WTC11 (cell line): ENCODE results near the gene USB1. TPM values are rescaled to one million over a fixed set of nuclear protein-coding genes. Genes with fewer than 3 reads are reported as not detected.

Experiments used
- ATAC-seq: fragments of 200-7000 bp; cut with Tn5 transposase; 2 replicates; pipeline ENCODE4 v1.10.0; 2021; ENCODE audit warnings: mild to moderate bottlenecking, moderate library complexity
- CTCF ChIA-PET: fragments of 300-600 bp; sonication (Branson Sonifier 250); formaldehyde crosslinking; loops from one replicate; lab custom pipeline; 2021; ENCODE audit warnings: antibody characterized with exemption; lab: Charles Lee
- POLR2A ChIA-PET: fragments of 350-600 bp; sonication (Branson Sonifier 250); formaldehyde crosslinking; loops from one replicate; lab custom pipeline; 2021; ENCODE audit warnings: antibody characterized with exemption; lab: Charles Lee
- DNase-seq: peaks from one replicate; pipeline ENCODE4 v3.0.0; 2021; ENCODE audit warnings: low spot score
- H3K27ac Mint-ChIP-seq: 2 replicates; pipeline ENCODE4 v1.8.0; 2021; ENCODE audit warnings: mixed read lengths
- H3K27me3 Mint-ChIP-seq: 2 replicates; pipeline ENCODE4 v1.8.0; 2021; ENCODE audit warnings: low read depth, mild to moderate bottlenecking, moderate library complexity, mixed read lengths
- H3K36me3 Mint-ChIP-seq: 2 replicates; pipeline ENCODE4 v1.8.0; 2021; ENCODE audit warnings: mixed read lengths
- H3K4me1 Mint-ChIP-seq: 2 replicates; pipeline ENCODE4 v1.8.0; 2022; ENCODE audit warnings: mixed read lengths
- H3K4me3 Mint-ChIP-seq: 2 replicates; pipeline ENCODE4 v1.8.0; 2021; ENCODE audit warnings: mild to moderate bottlenecking, moderate library complexity, mixed read lengths
- H3K9me3 Mint-ChIP-seq: 2 replicates; pipeline ENCODE4 v1.8.0; 2021; ENCODE audit warnings: mixed read lengths
- ATF6 ChIP-seq: sonication (generic); formaldehyde crosslinking; IDR thresholded peaks from 2 replicates; pipeline ENCODE4 v1.8.1; 2023; ENCODE audit warnings: mild to moderate bottlenecking, missing genetic modification reagents
- ELF4 ChIP-seq: sonication (generic); formaldehyde crosslinking; IDR thresholded peaks from 2 replicates; pipeline ENCODE4 v1.8.1; 2022; ENCODE audit warnings: low read depth, mild to moderate bottlenecking, moderate library complexity, missing genetic modification reagents
- EMX1 ChIP-seq: fragments of 250-450 bp; sonication (Bioruptor Pico); IDR thresholded peaks from 2 replicates; pipeline ENCODE4 v1.8.0; 2021; ENCODE audit warnings: mild to moderate bottlenecking
- GRHL2 ChIP-seq: fragments of 250-450 bp; sonication (Bioruptor Pico); IDR thresholded peaks from 2 replicates; pipeline ENCODE4 v1.8.0; 2022; ENCODE audit warnings: mild to moderate bottlenecking, moderate library complexity; ENCODE audit not compliant: insufficient replicate concordance, severe bottlenecking
- GTF2I ChIP-seq: fragments of 250-450 bp; sonication (Bioruptor Pico); conservative IDR thresholded peaks from 2 replicates; pipeline ENCODE4 v1.4.0; 2021; ENCODE audit warnings: mild to moderate bottlenecking
- IRF1 ChIP-seq: sonication (generic); formaldehyde crosslinking; IDR thresholded peaks from 2 replicates; pipeline ENCODE4 v1.8.0; 2023; ENCODE audit warnings: missing genetic modification reagents
- JUN ChIP-seq: sonication (generic); formaldehyde crosslinking; IDR thresholded peaks from 2 replicates; pipeline ENCODE4 v1.8.0; 2023; ENCODE audit warnings: mild to moderate bottlenecking, missing genetic modification reagents
- KAT7 ChIP-seq: sonication (generic); formaldehyde crosslinking; IDR thresholded peaks from 2 replicates; pipeline ENCODE4 v1.8.1; 2023; ENCODE audit warnings: missing genetic modification reagents, mild to moderate bottlenecking, borderline replicate concordance
- MLX ChIP-seq: sonication (generic); formaldehyde crosslinking; IDR thresholded peaks from 2 replicates; pipeline ENCODE4 v1.8.1; 2023; ENCODE audit warnings: mild to moderate bottlenecking, missing genetic modification reagents, moderate library complexity
- MXD4 ChIP-seq: fragments of 250-450 bp; sonication (Bioruptor Pico); IDR thresholded peaks from 2 replicates; pipeline ENCODE4 v1.8.0; 2021; ENCODE audit warnings: mild to moderate bottlenecking, moderate library complexity, borderline replicate concordance
- PREB ChIP-seq: sonication (generic); formaldehyde crosslinking; IDR thresholded peaks from 2 replicates; pipeline ENCODE4 v1.8.1; 2022; ENCODE audit warnings: mild to moderate bottlenecking, missing genetic modification reagents, moderate library complexity, borderline replicate concordance
- RELA ChIP-seq: sonication (generic); formaldehyde crosslinking; IDR thresholded peaks from 2 replicates; pipeline ENCODE4 v1.8.1; 2022; ENCODE audit warnings: missing genetic modification reagents, mild to moderate bottlenecking, borderline replicate concordance
- RORB ChIP-seq: fragments of 250-450 bp; sonication (Bioruptor Pico); IDR thresholded peaks from 2 replicates; pipeline ENCODE4 v1.9.0; 2021; ENCODE audit warnings: mild to moderate bottlenecking
- SMAD4 ChIP-seq: sonication (generic); formaldehyde crosslinking; IDR thresholded peaks from 2 replicates; pipeline ENCODE4 v1.8.0; 2022; ENCODE audit warnings: mild to moderate bottlenecking, missing genetic modification reagents
- STAT6 ChIP-seq: sonication (generic); formaldehyde crosslinking; conservative IDR thresholded peaks from 2 replicates; pipeline ENCODE4 v1.8.1; 2023; ENCODE audit warnings: mild to moderate bottlenecking, low read depth, missing genetic modification reagents, moderate library complexity
- TP53 ChIP-seq: sonication (generic); formaldehyde crosslinking; IDR thresholded peaks from 2 replicates; pipeline ENCODE4 v1.8.1; 2023; ENCODE audit warnings: mild to moderate bottlenecking, missing genetic modification reagents
- ZBTB21 ChIP-seq: sonication (generic); formaldehyde crosslinking; IDR thresholded peaks from 2 replicates; pipeline ENCODE4 v1.8.1; 2023; ENCODE audit warnings: mild to moderate bottlenecking, missing genetic modification reagents, borderline replicate concordance
- ZNF423 ChIP-seq: fragments of 250-450 bp; sonication (Bioruptor Pico); IDR thresholded peaks from 2 replicates; pipeline ENCODE4 v2.1.2; 2022; ENCODE audit warnings: mild to moderate bottlenecking, moderate library complexity
- total RNA-seq: library from RNA; stranded (reverse); gene quantifications from 3 replicates; pipeline ENCODE4 v1.2.3, GENCODE V29; 2021

The USB1 gene
- total RNA-seq, 1 experiment from 2014 or later, result 67.1 TPM

GRCh38 chr16:58037365-58038057 lies 36.3 kb downstream of the USB1 start:
- DNase-seq, result no peak
- Mint-ChIP-seq H3K27ac (no peak overlapping the region), H3K4me1 (peaks cover 4% of the 10 kb centered on the region), H3K4me3 (no peak overlapping the region), H3K27me3 (no peaks in the 10 kb centered on the region), H3K9me3 (no peaks in the 10 kb centered on the region), H3K36me3 (peaks cover 35% of the 10 kb centered on the region)
- ChIA-PET CTCF (no interaction called here), POLR2A (no interaction called here)
- no peak for TF ChIP-seq KAT7 (CRISPR knock-in tag)
- no peak for TF ChIP-seq IRF1
- TF ChIP-seq PREB (CRISPR knock-in tag), result no peak
- no peak for ATAC-seq

- peaks cover 2% of the 10 kb centered on the region; the same call in 1 of the 2 replicates for H3K4me1 Mint-ChIP-seq
- TF ChIP-seq RORB (no peak), RELA (CRISPR knock-in tag) (no peak), PREB (CRISPR knock-in tag) (no peak), MXD4 (no peak), GRHL2 (no peak), MLX (CRISPR knock-in tag) (no peak)
- H3K27me3 Mint-ChIP-seq, result no peaks in the 10 kb centered on the region
- CTCF ChIA-PET, result no interaction called here
- no peak overlapping the region for H3K4me3 Mint-ChIP-seq
- DNase-seq (no peak), ATAC-seq (no peak)
- no peak overlapping the region for H3K27ac Mint-ChIP-seq
- H3K36me3 Mint-ChIP-seq, result peaks cover 35% of the 10 kb centered on the region
- H3K9me3 Mint-ChIP-seq, result no peaks in the 10 kb centered on the region
- POLR2A ChIA-PET, result no interaction called here
Observed at GRCh38 chr16:58038219-58038641, 37.0 kb downstream of the USB1 start.

GRCh38 chr16:58039829-58040495 lies 38.8 kb downstream of the USB1 start:
- DNase-seq (no peak), ATAC-seq (no peak)
- Mint-ChIP-seq H3K36me3 (peaks cover 44% of the 10 kb centered on the region), H3K9me3 (no peaks in the 10 kb centered on the region), H3K4me1 (no peaks in the 10 kb centered on the region), H3K27ac (no peak overlapping the region)
- CTCF ChIA-PET, result interaction anchor here (1.0 to 1.2 kb wide), 4 partner anchors 8 to 82 kb away, joined by 3 to 4 read pairs (median 4); no protein-coding TSS in a partner anchor
- TF ChIP-seq ATF6, result no peak
- no peak for TF ChIP-seq PREB (CRISPR knock-in tag)
- no peak for TF ChIP-seq RELA (CRISPR knock-in tag)
- TF ChIP-seq GTF2I (CRISPR knock-in tag), result no peak
- TF ChIP-seq EMX1, result no peak
- TF ChIP-seq STAT6 (CRISPR knock-in tag), result no peak
- no peak for TF ChIP-seq ELF4 (CRISPR knock-in tag)
- TF ChIP-seq JUN (CRISPR knock-in tag), result no peak
- TF ChIP-seq ZNF423 (CRISPR knock-in tag), result no peak
- no peak for TF ChIP-seq SMAD4 (CRISPR knock-in tag)
- no peak for TF ChIP-seq TP53 (CRISPR knock-in tag)
- TF ChIP-seq ZBTB21, result no peak
- TF ChIP-seq, all 79 proteins: peak for 0
- no peak overlapping the region for H3K4me3 Mint-ChIP-seq
- POLR2A ChIA-PET, result no interaction called here
- H3K27me3 Mint-ChIP-seq, result no peaks in the 10 kb centered on the region
